Coronary artery (tissue), 2 donors: ENCODE results near the gene CFAP65.

Experiments
- DNase-seq: peaks from one replicate; pipeline ENCODE4 v3.0.0-alpha.2; 2017; ENCODE audit warnings: low spot score
- H3K27ac ChIP-seq, 2 donors: fragments of 200-600 bp; sonication (generic); one replicate each; pipeline ENCODE4 v1.5.1; 2016 to 2019
- H3K4me3 ChIP-seq: fragments of 200-600 bp; sonication (generic); 2 replicates; pipeline ENCODE4 v1.5.1; 2016; ENCODE audit warnings: mild to moderate bottlenecking, moderate library complexity
- CTCF ChIP-seq: fragments of 200-600 bp; sonication (generic); IDR thresholded peaks from one replicate; pipeline ENCODE4 v1.5.1; 2019; ENCODE audit warnings: antibody characterized with exemption

Gene CFAP65

GRCh38 chr2:219030177-219030940, 11.0 kb downstream of the CFAP65 start:
- Histone ChIP-seq H3K4me3 (no peak overlapping the region), H3K27ac (no peak overlapping the region)
- no peak for TF ChIP-seq CTCF
- DNase-seq = no peak

- Histone ChIP-seq H3K27ac (no peak overlapping the region), H3K4me3 (no peak overlapping the region)
- no peak for DNase-seq
- TF ChIP-seq CTCF = peak; percentile 93
These were observed 11.5 kb downstream of the CFAP65 start for GRCh38 chr2:219029829-219030165.

GRCh38 chr2:219028996-219029828, 12.1 kb downstream of the CFAP65 start:
- no peak for DNase-seq
- no peak overlapping the region for H3K27ac ChIP-seq
- TF ChIP-seq CTCF = no peak
- H3K4me3 ChIP-seq = no peak overlapping the region

GRCh38 chr2:219028141-219028540, 13.2 kb downstream of the CFAP65 start:
- Histone ChIP-seq H3K4me3 (no peak overlapping the region), H3K27ac (no peak overlapping the region)
- TF ChIP-seq CTCF = no peak
- no peak for DNase-seq

GRCh38 chr2:219027511-219028055, 13.7 kb downstream of the CFAP65 start:
- Histone ChIP-seq H3K4me3 (no peak overlapping the region), H3K27ac (no peak overlapping the region)
- DNase-seq = no peak
- TF ChIP-seq CTCF = no peak

GRCh38 chr2:219026946-219027345, 14.4 kb downstream of the CFAP65 start:
- no peak overlapping the region for H3K27ac ChIP-seq
- no peak for DNase-seq
- no peak for TF ChIP-seq CTCF
- H3K4me3 ChIP-seq = no peak overlapping the region
